Measurements from ENCODE around the gene GPR161.
A peak's percentile ranks its signal among the peaks of the same experiment; 100 is the strongest.

GPR161 gene

GRCh38 chr1:168146160-168146539, 9.4 kb upstream of the GPR161 start:
- DNase-seq = no peak

DNA sequence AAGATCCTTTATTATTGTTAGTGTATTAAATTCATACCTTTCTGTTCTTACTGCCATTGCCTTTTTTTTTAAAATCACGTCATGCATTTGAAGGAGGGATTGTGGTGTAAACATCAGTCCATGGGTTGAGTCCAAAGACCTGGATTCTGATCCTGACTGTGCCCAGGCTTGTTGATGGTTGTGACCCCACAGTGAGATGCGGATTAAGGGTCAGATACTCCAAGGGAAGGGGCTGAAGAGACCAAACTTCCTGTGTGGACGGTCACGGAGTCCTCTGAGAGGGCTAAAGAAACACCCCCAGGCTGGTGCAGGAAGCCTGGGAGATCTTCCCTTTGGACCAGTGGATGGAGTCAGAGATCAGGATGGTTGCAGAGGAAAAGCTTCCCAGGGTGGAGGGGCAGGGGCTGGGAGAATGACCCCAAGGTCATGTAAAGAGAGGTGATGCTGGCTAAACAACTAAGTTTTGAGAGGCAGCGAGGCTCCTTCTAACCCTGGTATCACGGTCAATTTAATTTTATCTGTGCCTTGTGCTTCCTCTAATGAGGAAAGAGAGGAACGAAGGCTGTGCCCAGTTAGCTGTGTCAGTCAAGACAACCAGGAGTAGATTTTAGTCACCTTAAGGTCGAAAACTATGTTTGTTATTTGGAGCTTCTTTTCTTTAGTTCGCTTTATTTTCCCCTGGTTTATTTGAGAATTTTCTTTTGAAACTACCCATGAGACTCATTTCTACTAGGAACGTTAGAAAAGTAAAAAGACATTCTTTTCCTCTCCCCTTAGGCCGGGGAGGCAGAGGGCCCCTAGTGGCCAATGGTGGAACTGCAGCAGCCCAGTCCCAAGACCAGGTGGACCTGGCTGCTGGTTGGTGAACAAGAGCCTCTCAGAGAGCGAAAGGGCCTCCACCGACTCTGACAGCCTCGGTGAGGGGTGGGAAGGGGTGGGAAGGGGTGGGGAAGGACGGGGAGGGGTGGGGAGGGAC, 8.7 kb upstream of the GPR161 start:
- peak; percentile 55 for DNase-seq

DNA sequence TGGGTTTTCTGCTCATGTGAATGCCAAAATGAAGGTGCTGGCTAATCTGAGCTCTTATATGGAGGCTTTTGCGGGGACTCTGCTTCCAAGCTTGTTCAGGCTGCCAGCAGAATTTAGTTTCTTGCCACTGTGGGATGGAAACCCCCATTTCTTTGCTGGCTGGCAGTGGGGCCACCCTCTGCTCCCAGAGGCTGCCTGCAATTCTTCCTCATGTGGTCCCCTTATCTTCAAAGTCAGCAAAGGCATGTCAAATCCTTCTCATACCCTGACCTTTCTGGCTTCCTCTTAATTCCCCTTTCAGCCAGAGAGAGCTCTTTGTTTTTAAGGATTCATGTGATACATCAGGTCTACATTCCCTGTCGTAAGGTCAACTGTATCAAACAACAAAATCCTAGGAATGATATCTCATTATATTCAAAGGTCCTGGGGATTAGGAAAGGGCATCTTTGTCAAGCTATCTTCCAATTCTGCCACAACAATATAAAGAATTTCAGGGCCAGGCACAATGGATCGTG, 5.2 kb upstream of the GPR161 start:
- no peak for DNase-seq

DNA sequence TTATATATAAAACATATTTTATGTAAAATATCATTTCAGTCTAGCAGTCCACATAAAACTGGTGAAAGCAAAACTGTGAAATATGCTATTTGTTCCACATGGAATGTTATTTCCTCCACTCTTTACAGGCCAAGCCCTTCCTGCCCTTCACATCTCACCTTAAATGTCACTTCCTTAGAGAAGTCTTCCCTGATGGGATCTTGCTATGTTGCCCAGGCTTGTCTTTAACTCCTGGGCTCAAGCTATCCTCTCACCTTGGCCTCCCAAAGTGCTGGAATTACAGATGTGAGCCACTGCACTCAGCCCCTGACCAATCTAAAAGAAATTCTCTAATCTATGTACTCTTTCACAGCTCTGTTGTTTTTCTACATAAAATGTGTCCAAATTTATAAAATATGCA, 2.3 kb upstream of the GPR161 start:
- no peak for DNase-seq

- no peak for DNase-seq
Measured at GRCh38 chr1:168138134-168138533, 1.4 kb upstream of the GPR161 start.

DNA sequence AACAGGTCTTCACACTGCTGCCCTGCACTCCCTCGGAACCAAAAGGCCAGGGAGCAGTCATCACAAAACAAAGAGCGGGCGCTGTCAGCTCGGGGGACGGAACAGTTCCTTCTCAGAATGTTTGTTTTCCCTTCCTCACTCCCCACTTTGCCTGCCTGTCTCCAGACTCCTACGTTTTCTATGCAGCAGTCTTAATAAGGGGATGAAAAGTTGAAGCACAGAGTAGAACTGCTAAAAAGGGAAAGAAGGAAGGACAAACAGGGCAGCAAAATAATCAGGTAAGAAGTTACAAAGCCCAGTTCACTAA, 738 bp upstream of the GPR161 start:
- DNase-seq = no peak

DNA sequence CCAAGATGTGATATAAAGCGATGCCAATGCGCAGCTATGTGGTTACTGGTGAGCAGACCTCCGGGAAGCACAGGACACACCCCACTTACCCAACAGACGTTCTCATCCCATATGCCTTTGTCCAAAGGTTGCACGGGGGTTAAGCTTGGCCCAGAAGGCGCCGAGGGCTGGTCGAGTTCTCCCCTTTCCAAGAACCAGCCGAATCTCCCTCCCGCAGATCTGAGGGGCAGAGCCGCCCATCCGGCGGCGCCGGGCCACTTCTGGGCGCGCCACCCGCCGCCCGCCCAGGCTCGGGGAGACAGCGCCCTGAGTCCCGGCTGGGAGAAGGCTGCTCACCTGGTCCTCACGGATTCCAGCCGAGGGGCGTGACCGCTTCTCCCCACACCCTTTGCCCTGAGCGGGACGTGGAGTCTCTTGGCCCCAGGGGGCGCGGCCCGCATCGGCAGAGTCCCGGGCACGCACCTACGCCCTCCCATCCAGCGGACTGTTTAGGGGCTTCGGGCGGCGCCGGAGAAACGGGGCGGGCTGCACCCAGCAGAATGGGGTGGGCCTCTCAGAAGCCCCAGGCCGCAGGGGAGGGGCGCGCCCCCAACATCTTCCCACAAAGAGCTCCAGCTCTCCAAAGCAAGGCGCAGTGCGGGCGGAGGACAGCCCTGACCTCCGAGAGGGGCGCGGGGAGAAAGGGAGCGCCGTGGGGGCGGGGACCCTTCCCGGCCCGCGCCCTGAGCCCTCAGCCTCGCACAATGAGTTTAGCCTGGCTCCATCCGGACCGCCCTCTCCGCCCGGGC, 615 bp downstream of the GPR161 start:
- no peak for DNase-seq

DNA sequence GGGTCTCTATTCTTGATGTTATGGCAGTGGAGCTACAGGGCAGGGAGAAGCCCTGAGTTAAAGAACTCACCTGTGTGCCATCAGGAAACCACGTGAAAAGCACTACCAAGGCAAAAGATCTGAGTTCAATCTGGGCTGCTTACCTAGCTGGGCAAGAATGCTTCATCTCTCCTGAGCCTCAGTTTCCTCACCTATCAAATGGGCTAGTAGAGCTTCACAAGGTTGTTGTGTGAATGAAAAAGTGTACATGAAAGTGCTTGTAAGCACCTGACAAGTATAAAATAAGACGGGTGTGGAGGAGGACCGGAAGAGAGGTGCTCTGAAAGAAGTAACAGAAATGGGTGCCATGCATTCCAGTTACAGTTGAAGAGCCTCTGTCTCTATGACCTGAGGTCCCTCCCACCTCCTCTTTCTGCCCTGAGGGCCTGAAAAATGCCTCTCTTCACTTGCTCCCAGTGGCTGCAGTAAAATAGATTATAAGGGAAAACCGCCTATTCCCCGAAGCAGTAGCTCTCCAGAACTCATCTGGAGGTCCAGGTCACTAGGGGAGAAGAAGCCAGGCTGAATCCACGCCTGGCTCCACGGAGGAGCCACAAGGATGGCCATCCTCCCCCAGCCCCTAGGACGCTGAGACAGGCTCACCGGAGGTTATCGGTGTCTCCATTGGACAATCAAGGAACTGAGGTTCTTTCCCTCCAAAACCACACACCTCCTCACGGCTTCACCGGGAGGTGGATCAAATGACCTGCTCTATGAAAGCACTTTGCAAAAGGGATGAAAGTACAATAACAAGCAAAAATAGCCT, 1.4 kb downstream of the GPR161 start:
- DNase-seq = no peak

DNA sequence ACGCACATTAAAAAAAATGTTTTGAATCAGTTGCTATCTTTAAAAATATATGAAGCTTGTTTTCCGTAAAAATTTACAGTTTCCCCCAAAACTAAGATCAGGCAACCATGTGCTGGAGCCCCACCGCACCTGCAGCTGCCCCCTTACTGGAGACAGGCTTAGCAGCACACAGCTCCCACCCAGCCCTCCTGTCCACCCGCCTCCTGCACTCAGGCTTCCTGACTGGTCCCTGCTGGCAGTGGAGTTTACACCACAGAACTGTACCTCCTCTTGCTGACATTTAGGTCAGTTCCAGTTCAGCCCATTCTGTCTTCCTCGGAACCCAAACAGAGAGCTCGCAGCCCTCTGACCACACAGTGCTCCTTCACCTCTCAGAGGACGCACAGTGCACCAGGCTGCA, 2.1 kb downstream of the GPR161 start:
- no peak for DNase-seq

DNA sequence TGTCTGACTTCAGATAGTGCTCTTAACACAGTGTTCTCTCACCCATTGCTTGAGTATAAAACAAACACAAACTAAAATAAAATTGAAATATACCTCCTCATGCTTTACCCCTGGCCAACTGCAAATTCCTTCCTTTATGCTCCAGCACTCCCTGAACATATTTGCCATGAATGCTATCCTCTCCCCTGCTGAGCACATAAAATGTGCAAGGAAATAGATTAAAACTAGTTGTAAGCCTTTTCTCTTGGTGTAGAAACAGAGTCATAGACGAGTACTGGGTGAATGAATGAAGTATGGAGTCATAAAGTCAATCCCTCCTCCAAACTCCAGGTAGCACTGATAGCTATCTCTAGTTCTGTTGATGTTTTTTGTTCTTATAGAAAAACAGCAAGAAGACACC, 2.6 kb downstream of the GPR161 start:
- DNase-seq = no peak

- no peak for DNase-seq
Measured at GRCh38 chr1:168129933-168130332, 6.8 kb downstream of the GPR161 start.

DNA sequence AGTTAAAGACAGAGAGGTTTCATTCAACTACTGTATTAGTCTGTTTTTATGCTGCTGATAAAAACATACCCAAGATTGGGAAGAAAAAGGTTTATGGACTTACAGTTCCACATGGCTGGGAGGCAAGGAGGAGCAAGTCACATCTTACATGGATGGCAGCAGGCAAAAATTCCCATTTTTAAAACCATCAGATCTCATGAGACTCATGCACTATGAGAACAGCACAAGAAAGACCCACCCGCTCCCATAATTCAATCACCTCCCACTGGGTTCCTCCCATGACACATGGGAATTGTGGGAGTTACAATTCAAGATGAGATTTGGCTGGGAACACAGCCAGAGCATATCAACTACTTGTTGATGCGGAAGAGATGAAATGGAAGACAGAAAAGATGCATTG, 9.2 kb downstream of the GPR161 start:
- DNase-seq = no peak

- DNase-seq = no peak
Measured at GRCh38 chr1:168125051-168125450, 11.7 kb downstream of the GPR161 start.

DNA sequence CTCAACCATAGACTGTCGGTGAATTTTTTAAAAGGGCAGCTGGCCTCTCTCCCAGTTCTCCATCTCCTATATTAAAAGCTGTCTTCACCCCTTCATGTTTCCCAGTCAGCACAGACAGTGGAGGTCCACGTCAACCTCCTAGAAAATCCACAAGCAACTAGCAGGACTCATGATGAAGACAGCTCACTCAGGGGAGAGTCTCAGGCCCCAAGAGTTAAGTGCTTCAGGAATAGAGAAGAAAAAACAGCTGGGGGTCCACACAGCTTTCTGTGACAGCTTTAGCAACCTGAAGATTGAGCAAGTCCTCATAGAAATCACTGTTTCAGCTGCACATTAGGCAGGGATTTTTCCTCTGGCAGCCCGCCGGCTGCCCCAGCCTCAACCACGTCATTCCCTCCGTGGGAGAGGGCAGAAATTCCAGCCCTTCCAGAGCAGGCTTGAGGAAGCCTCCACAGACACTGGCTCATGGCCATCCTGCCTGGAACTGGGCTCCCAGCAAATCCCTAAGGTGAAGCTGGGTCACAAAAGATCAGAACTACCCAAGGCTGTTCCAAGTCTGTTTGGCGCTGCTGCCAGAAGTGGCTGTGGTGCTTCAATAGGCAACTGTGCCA, 15.2 kb downstream of the GPR161 start:
- DNase-seq = no peak

- no peak for DNase-seq
Measured at GRCh38 chr1:168119750-168120149, 17.0 kb downstream of the GPR161 start.

DNA sequence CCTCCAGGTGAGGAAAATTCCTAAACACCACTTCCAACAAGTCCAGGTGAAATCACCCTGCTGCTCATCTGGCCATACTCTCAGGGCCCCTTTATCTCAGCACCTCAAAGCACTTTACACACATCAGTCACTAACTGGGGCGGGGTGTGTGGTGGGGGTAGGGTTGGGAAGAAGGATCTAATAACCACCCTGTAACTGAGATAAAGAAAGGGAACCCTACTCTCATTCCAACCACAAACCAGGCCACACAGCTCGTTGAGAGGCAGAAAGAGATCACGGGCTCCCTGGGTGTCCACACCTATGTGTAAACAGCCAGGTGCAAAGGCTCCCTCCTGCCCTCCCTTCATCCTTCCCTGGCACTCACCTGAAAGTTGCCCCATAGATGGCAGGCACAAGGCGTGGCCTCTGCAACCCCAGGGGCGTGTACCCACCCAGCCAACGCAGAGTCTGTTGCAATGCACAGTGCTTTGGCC, 20.4 kb downstream of the GPR161 start:
- no peak for DNase-seq

GRCh38 chr1:168114845-168115244, 21.9 kb downstream of the GPR161 start:
- no peak for DNase-seq

GRCh38 chr1:168112673-168113305, 23.9 kb downstream of the GPR161 start:
- peak; percentile 28 for DNase-seq

GRCh38 chr1:168110896-168111545, 25.7 kb downstream of the GPR161 start:
- no peak for DNase-seq

GRCh38 chr1:168106274-168106673, 30.5 kb downstream of the GPR161 start:
- no peak for DNase-seq

DNA sequence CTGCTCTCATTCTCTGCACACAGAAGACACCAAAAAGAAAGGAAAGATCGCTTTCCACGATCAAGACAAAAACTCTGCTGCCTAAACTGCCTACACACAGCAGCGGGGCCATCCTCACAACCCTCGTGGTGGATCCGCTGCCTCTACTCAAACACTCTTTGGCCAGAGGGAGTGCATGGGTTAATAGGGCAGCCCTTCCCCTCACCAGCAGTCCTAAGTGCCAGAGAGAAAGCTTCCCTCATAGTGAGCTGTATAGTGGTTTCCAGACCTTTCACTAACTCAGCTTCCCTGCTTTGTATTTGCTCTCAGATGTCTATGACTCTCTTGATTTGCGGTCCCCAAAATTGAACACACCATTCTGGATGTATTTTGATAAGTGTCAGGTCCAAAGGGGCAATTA, 30.9 kb downstream of the GPR161 start:
- no peak for DNase-seq

DNA sequence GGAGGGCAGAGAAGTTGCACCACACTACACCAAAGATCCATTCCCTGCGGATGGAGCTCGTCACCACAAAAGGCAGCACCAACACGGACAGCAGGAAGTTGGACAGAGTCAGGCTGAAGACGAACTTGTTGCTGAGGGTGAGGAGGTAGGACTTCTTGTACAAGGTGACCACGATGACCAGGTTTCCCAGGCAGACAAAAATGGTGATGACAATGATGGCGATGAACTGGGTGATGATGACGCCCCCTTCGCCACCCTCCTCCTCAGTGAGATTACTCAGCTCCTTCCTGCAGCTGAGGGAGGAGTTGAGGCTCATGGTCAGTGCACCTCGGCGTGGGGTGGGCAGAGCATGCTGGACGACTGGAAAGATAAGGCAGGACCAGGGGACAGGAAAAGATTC, 32.2 kb downstream of the GPR161 start:
- DNase-seq = no peak
